Spleen (tissue), 11 donors: Measurements from ENCODE around the gene SNX9. TPM values are rescaled to one million over a fixed set of nuclear protein-coding genes. Genes with fewer than 3 reads are reported as not detected.

Source experiments
- DNase-seq: peaks from one replicate; pipeline ENCODE4 v3.0.0-alpha.2; 2020
- H3K27ac ChIP-seq, 8 donors: fragments of 200-600 bp; sonication (generic) in 7 of 8; 1 replicate in 4 of 8; 2 replicates in 4 of 8; pipeline versions ENCODE4 v1.5.0 to v1.8.0; 2016 to 2021; ENCODE audit warnings: inconsistent platforms in 4 of 8, mild to moderate bottlenecking in 4 of 8, moderate library complexity in 1 of 8
- H3K27me3 ChIP-seq, 7 donors: fragments of 200-600 bp; sonication (generic) in 6 of 7; replicated peaks in 1 of 7; 1 replicate in 4 of 7; 2 replicates in 3 of 7; pipeline versions ENCODE4 v1.5.0 to v1.8.0; 2016 to 2021; ENCODE audit warnings: inconsistent platforms in 3 of 7, mild to moderate bottlenecking in 1 of 7
- H3K36me3 ChIP-seq, 6 donors: fragments of 200-600 bp; sonication (generic) in 5 of 6; 1 replicate in 4 of 6; 2 replicates in 2 of 6; pipeline versions ENCODE4 v1.5.0 to v1.8.0; 2016 to 2021; ENCODE audit warnings: inconsistent platforms in 2 of 6
- H3K4me1 ChIP-seq, 6 donors: fragments of 200-600 bp; sonication (generic) in 5 of 6; 1 replicate in 3 of 6; 2 replicates in 3 of 6; pipeline versions ENCODE4 v1.5.0 to v1.8.0; 2016 to 2021; ENCODE audit warnings: inconsistent platforms in 3 of 6
- H3K4me3 ChIP-seq, 8 donors: fragments of 200-600 bp; sonication (generic) in 7 of 8; 1 replicate in 4 of 8; 2 replicates in 4 of 8; pipeline versions ENCODE4 v1.5.0 to v1.8.0; 2016 to 2021; ENCODE audit warnings: inconsistent platforms in 4 of 8, mild to moderate bottlenecking in 4 of 8, moderate library complexity in 2 of 8
- H3K9me3 ChIP-seq, 8 donors: fragments of 200-600 bp; sonication (generic) in 7 of 8; 1 replicate in 4 of 8; 2 replicates in 4 of 8; pipeline versions ENCODE4 v1.5.0 to v1.8.0; 2016 to 2021; ENCODE audit warnings: inconsistent platforms in 4 of 8
- CTCF ChIP-seq, 11 experiments: fragments of 200-600 bp in 7 of 11; fragments of 450-650 bp in 4 of 11; sonication (generic) in 4 of 11; IDR thresholded peaks in 8 of 11; conservative IDR thresholded peaks in 3 of 11; 1 replicate in 7 of 11; 2 replicates in 4 of 11; pipeline versions ENCODE4 v1.4.0 to v1.8.0; 2016 to 2021; ENCODE audit warnings: antibody characterized with exemption in 11 of 11, inconsistent platforms in 4 of 11, mild to moderate bottlenecking in 1 of 11
- POLR2A ChIP-seq, 3 donors: fragments of 450-650 bp; IDR thresholded peaks; one replicate each; pipeline ENCODE4 v1.5.1; 2017; ENCODE audit warnings: antibody characterized with exemption in 3 of 3, mild to moderate bottlenecking in 1 of 3
- POLR2AphosphoS5 ChIP-seq, 3 donors: sonication (generic); formaldehyde crosslinking; IDR thresholded peaks; one replicate each; pipeline ENCODE4 v1.5.1; 2017; ENCODE audit warnings: antibody characterized with exemption in 3 of 3
- WGBS, 5 donors: extraction: QIAGEN DNeasy Blood & Tissue Kit in 3 of 5; methylation state at CpG; one replicate each; pipeline versions ENCODE4 v1.1.5 to v1.1.7; 2013 to 2018; 5-methylcytosine and 5-hydroxymethylcytosine counted together
- intact Hi-C: fragments of 100-400 bp; cut with DNase I; formaldehyde crosslinking; loops from one replicate; pipeline ENCODE4 v1.15.0; 2023; ENCODE audit warnings: low total_unique reads
- polyA plus RNA-seq, 3 donors: library from polyadenylated mRNA; stranded (reverse); fragments of 200-250 nt; gene quantifications; one replicate each; pipeline ENCODE4 v1.2.1, GENCODE V29; 2013
- total RNA-seq, 7 donors: library from RNA; depleted of rRNA in 3 of 7; stranded (reverse); fragments of >200 nt in 3 of 7; fragmentation: NEBNext Ultra II Directional in 4 of 7; extraction: Animal tissue kit (Norgen Biotek cat#: 25700) in 4 of 7; gene quantifications; one replicate each; pipeline versions ENCODE4 v1.1.0 to v1.2.1, GENCODE V29; 2016 to 2021
- donor health status: healthy with polysubstance abuse.
- donor health status: DM: no; HTN: no; CAD: no; lungs with moderate emphysema.
- donor health status: DM: no; HTN: no; CAD: no.
- donor health status: Bipolar disorder and iron deficiency.
- donor health status: healthy.
- donor health status: DM: no; HTN: no; CAD: no.
- donor health status: DM: yes; HTN: yes; CAD: no.

Gene SNX9
- total and polyA plus RNA-seq, 10 donors = 18.9 to 42.5 (median 31.8) TPM

- Histone ChIP-seq H3K9me3 (no peaks in the 10 kb centered on the region), H3K4me1 (peaks cover 0 to 26% (median 13%) of the 10 kb centered on the region in 6 donors), H3K4me3 (no peak overlapping the region), H3K36me3 (peaks cover 0 to 85% (median 19%) of the 10 kb centered on the region in 6 donors), H3K27ac (peak overlapping the region in 4 of 8 donors; percentile 32 to 44 (median 37)), H3K27me3 (no peaks in the 10 kb centered on the region)
- no peak for TF ChIP-seq POLR2AphosphoS5 (IDR thresholded peaks at IDR 0.05)
- no peak for TF ChIP-seq POLR2A (IDR thresholded peaks at IDR 0.05)
- TF ChIP-seq CTCF (IDR thresholded peaks at IDR 0.05 in 8 of 11, conservative IDR thresholded peaks at IDR 0.05 in 3 of 11) = no peak
- DNase-seq = no peak
- 73 to 85% (median 80%) methylated on average over 4 of the region's 4 CpGs for WGBS, 5 donors
- intact Hi-C loops = loop anchor here (10.0 kb wide), 1 partner anchor 122 kb away; no protein-coding TSS in a partner anchor
Measured at GRCh38 chr6:157877149-157877548, 54.1 kb downstream of the SNX9 start.

- no peak for DNase-seq
- no peak for TF ChIP-seq POLR2A (IDR thresholded peaks at IDR 0.05)
- TF ChIP-seq CTCF (IDR thresholded peaks at IDR 0.05 in 8 of 11, conservative IDR thresholded peaks at IDR 0.05 in 3 of 11) = no peak
- TF ChIP-seq POLR2AphosphoS5 (IDR thresholded peaks at IDR 0.05) = no peak
- Histone ChIP-seq H3K27me3 (no peaks in the 10 kb centered on the region), H3K4me1 (peaks cover 0 to 26% (median 13%) of the 10 kb centered on the region in 6 donors), H3K36me3 (peaks cover 0 to 85% (median 19%) of the 10 kb centered on the region in 6 donors), H3K9me3 (no peaks in the 10 kb centered on the region), H3K4me3 (no peak overlapping the region), H3K27ac (peak overlapping the region in 4 of 8 donors; percentile 32 to 44 (median 37))
- intact Hi-C loops = loop anchor here (10.0 kb wide), 1 partner anchor 123 kb away; no protein-coding TSS in a partner anchor
- WGBS, 5 donors = 70 to 87% (median 77%) methylated on average over 7 of the region's 7 CpGs
Measured at GRCh38 chr6:157877573-157878438, 54.8 kb downstream of the SNX9 start.

GRCh38 chr6:157879034-157879872, 56.2 kb downstream of the SNX9 start:
- no peak overlapping the region for H3K27ac ChIP-seq
- intact Hi-C loops = loop anchor here (10.0 kb wide), 1 partner anchor 124 kb away; no protein-coding TSS in a partner anchor
- DNase-seq = no peak
- peaks cover 0 to 84% (median 19%) of the 10 kb centered on the region in 6 donors for H3K36me3 ChIP-seq
- WGBS, 5 donors = 88 to 92% (median 92%) methylated on average over 12 of the region's 12 CpGs
- no peaks in the 10 kb centered on the region for H3K9me3 ChIP-seq
- peaks cover 0 to 21% (median 13%) of the 10 kb centered on the region in 6 donors for H3K4me1 ChIP-seq
- H3K4me3 ChIP-seq = no peak overlapping the region
- no peak for TF ChIP-seq POLR2A (IDR thresholded peaks at IDR 0.05)
- no peak for TF ChIP-seq CTCF (IDR thresholded peaks at IDR 0.05 in 8 of 11, conservative IDR thresholded peaks at IDR 0.05 in 3 of 11)
- TF ChIP-seq POLR2AphosphoS5 (IDR thresholded peaks at IDR 0.05) = no peak
- H3K27me3 ChIP-seq = no peaks in the 10 kb centered on the region
